HG03159 (cell line): ENCODE results near the gene RABGAP1.

Experiments used
- ATAC-seq: cut with Tn5 transposase; IDR thresholded peaks from one replicate; pipeline ENCODE4 v1.9.1; 2021; ENCODE audit warnings: mild to moderate bottlenecking, moderate library complexity; ENCODE audit not compliant: unreplicated experiment

Gene RABGAP1

DNA sequence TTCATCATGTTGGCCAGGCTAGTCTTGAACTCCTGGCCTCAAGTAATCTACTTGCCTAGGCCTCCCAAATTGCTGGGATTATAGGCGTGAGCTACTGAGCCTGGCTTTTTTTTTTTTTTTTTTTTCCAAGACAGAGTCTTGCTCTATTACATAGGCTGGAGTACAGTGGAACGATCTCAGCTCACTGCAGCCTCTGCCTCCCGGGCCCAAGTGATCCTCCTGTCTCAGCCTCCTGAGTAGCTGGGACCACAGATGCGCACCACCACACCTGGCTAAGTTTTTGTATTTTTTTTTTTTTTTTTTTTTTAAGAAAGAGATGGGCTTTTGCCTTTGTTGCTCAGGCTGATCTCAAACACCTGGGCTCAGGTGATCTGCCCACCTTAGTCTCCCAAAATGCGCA is 66.4 kb downstream of the RABGAP1 start:
- ATAC-seq: no peak

- ATAC-seq: no peak
Observed at GRCh38 chr9:123008909-123009308, 68.1 kb downstream of the RABGAP1 start.

GRCh38 chr9:123011380-123011779 is 70.6 kb downstream of the RABGAP1 start:
- no peak for ATAC-seq

DNA sequence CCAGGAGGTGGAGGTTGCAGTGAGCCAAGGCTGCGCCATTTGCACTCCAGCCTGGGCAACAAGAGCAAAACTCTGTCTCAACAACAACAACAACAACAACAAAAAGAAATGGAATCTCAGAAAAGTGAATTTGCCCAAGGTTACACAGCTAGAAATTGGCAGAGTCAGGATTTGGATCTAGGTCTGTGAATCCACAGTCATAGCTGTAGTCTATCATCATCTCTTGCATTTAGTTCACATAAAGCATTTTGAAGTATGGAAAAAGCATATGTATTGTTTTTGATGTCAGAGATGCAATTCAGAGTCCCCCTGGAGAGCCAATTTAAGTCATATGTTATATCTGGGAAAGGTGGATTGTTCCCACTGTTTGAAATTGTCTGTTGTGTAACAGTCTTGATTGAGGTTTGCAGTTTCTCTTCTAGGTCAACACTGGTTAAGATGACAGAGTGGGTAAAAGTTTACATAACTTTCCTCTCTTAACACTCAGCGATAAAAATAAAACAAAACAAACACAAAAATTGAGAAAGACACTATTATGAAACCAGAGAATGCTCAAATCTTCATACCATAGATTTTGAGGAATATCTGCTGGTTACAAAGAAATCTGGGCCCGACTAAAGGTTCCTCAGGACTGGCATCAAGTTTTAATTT is 71.2 kb downstream of the RABGAP1 start:
- ATAC-seq: no peak

GRCh38 chr9:123016631-123017030 is 75.8 kb downstream of the RABGAP1 start:
- ATAC-seq: no peak

DNA sequence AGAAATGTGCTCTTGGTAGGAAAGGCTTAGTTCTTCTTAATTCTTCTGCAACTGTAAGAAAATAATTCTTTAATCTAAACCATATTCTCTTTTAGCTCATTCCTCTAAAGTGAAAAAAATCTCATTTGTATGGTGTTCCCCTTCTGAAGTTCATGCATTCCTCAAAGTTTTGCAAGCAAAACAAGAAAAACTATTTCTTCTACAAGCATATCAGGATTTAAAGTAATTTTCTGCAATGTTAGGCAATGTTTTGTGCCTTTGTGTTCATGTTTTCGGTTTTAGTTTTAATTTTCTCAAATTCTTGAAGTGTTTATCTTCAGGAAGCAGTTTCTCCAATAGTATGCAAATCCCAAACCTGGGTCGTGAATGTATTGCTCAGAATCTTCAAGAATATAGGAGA is 80.0 kb downstream of the RABGAP1 start:
- ATAC-seq: no peak

- ATAC-seq: no peak
Observed at GRCh38 chr9:123026425-123026824, 85.6 kb downstream of the RABGAP1 start.

GRCh38 chr9:123027517-123027916 is 86.7 kb downstream of the RABGAP1 start:
- ATAC-seq: no peak

- ATAC-seq: no peak
Observed at GRCh38 chr9:123028136-123028535, 87.3 kb downstream of the RABGAP1 start.

- ATAC-seq: no peak
Observed at GRCh38 chr9:123028973-123029372, 88.2 kb downstream of the RABGAP1 start.

DNA sequence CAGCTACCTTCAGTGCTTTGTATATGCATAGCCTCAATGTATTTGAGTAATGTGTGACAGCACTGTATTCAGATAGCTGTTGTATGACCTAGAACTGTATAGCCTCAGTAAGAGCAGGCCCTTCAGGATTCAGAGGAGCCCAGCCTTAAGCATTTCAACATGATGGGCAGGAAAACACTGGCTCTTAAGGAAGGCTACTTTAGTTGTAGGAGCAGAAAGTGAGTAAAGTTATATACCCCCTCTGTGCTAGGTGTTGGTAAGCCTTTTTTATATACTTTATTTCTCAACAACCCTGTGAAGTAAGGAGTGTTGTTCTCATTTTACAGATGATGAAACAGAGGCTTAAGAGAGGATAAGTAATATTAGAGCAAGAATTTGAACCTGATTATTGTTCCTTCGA is 91.1 kb downstream of the RABGAP1 start:
- ATAC-seq: no peak

GRCh38 chr9:123033352-123033751 is 92.5 kb downstream of the RABGAP1 start, which contains the start of gene GPR21:
Gene GPR21 (plus strand): TSS chr9:123033667. CDS start chr9:123034567, 900 bp downstream.
- ATAC-seq: no peak

- no peak for ATAC-seq
Observed at GRCh38 chr9:123033864-123034601, 93.2 kb downstream of the RABGAP1 start.

- ATAC-seq: no peak
Observed at GRCh38 chr9:123034881-123035510, 94.2 kb downstream of the RABGAP1 start.

- no peak for ATAC-seq
Observed at GRCh38 chr9:123035791-123036190, 95.0 kb downstream of the RABGAP1 start.

DNA sequence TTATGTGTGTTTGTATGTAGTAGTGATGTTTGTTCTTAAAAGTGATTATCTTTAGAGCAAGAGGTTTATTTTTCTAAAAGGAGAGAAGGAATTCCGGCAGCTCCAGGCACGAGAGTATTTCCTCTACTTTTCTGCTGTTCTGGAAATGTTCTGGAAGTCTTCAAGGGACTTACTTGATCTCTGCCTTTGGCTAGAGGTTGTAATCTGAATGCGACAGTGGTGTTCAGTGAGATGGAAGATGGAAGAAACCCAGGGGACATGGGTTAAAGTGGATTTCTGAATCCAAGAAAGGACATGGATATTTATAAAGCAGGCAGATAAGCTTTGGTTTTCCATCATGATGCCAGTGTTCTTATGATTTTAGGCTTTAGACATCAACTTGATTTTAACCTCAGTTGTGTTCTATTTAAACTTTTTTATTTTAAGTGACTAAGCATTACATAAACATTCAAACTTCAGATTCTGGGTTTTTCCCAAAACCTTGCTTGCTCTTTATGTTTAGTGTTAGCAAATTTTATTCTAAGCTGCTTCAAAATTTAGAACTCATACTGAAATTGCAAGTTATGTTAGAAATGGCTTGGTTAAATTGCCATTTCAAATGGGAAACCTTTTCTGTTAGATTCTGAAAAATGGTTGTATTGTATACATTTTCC is 96.2 kb downstream of the RABGAP1 start:
- no peak for ATAC-seq

DNA sequence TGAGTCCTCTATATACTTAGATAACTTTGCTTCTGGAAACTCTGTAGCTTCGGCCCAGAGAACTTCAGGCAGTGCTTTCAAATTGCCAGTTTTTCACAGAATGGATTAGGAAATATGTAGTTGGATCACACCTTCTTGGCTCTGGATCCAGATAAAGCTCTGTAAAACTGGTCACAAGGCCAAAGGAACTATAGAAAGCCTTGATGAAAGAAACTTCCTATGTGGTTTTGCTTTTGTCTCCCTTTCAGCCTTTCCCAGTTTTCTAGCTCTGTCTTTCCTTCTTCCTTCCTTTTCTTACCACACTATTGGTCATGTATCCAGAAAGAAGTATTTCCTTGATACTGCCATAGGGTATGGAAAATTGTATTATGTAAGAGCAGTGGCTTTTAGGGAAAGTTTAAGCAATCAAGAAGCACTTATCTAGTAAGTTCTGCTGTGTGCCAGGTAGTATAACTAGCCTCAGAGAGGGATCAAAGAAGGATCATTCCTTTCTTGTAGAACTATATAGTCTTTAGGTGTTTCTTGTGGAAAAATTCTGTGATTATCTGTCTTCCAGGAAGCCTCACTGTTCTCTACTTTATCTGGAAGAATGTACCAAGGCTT is 98.9 kb downstream of the RABGAP1 start:
- no peak for ATAC-seq

GRCh38 chr9:123040801-123041200 is 100.0 kb downstream of the RABGAP1 start:
- no peak for ATAC-seq

GRCh38 chr9:123041489-123041888 is 100.7 kb downstream of the RABGAP1 start:
- no peak for ATAC-seq

GRCh38 chr9:123043081-123043939 is 102.5 kb downstream of the RABGAP1 start:
- no peak for ATAC-seq
